ENCODE measurements around the gene FCAMR. TPM values are rescaled to one million over a fixed set of nuclear protein-coding genes. Genes with fewer than 3 reads are reported as not detected.

The FCAMR gene
- total RNA-seq, 1 donor from 2014 or later: not detected

- Mint-ChIP-seq H3K4me3 (ENCODE audit: low read depth) (no peak overlapping the region), H3K4me1 (ENCODE audit: low read depth) (peaks cover 36% of the 10 kb centered on the region), H3K9me3 (no peaks in the 10 kb centered on the region), H3K27me3 (ENCODE audit: low read depth) (no peaks in the 10 kb centered on the region), H3K27ac (no peak overlapping the region), H3K36me3 (ENCODE audit: low read depth) (no peaks in the 10 kb centered on the region)
- no peak for DNase-seq (ENCODE audit: low spot score)
- intact Hi-C loops (cut with micrococcal nuclease): no loop called here
Measured at GRCh38 chr1:206963119-206963712, 7.0 kb downstream of the FCAMR start.

GRCh38 chr1:206962272-206962671 lies 8.0 kb downstream of the FCAMR start:
- H3K27ac Mint-ChIP-seq: no peak overlapping the region
- no peaks in the 10 kb centered on the region for H3K36me3 Mint-ChIP-seq (ENCODE audit: low read depth)
- H3K27me3 Mint-ChIP-seq (ENCODE audit: low read depth): no peaks in the 10 kb centered on the region
- H3K4me3 Mint-ChIP-seq (ENCODE audit: low read depth): no peak overlapping the region
- intact Hi-C loops (cut with micrococcal nuclease): no loop called here
- H3K9me3 Mint-ChIP-seq: no peaks in the 10 kb centered on the region
- no peak for DNase-seq (ENCODE audit: low spot score)
- peaks cover 26% of the 10 kb centered on the region for H3K4me1 Mint-ChIP-seq (ENCODE audit: low read depth)

GRCh38 chr1:206961668-206962067 lies 8.6 kb downstream of the FCAMR start:
- intact Hi-C loops (cut with micrococcal nuclease): no loop called here
- no peaks in the 10 kb centered on the region for H3K36me3 Mint-ChIP-seq (ENCODE audit: low read depth)

DNA sequence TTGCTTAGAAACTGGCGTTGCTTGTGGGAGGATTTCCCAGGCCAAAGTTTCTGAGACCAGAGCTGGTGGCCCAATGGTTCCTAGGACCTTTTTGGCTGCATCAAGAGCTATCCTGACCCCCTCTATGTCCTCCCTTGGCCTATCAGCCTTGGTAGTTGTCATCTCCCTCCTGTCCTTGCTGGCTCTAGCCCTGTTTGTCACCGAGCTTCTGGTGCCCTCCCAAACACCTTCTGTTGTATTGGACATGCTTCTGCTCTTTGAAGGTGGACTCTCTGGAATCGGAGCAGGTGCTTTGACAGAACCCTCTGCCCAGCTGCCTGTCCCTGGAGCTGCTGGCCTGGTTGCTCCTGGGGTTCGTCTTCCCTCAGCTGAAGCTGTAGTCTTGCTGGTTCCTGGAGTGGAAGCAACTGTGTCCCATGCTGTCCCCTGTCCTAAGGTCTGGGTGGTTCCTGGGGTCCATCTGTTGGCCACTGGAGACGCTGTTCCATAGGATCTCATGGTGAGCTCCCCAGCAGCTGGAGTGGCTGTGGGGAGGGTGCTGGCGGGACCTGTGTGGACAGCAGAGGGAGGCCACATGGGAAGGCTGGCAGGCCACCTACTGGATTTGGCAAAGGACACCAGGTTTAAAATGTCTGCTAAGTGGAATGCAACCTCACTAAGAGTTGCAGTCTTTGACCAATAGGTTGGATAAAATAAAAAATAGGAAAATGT lies 9.4 kb downstream of the FCAMR start:
- H3K4me1 Mint-ChIP-seq (ENCODE audit: low read depth): peaks cover 19% of the 10 kb centered on the region
- no peak for DNase-seq (ENCODE audit: low spot score)
- intact Hi-C loops (cut with micrococcal nuclease): no loop called here
- no peaks in the 10 kb centered on the region for H3K9me3 Mint-ChIP-seq
- no peaks in the 10 kb centered on the region for H3K36me3 Mint-ChIP-seq (ENCODE audit: low read depth)
- no peaks in the 10 kb centered on the region for H3K27me3 Mint-ChIP-seq (ENCODE audit: low read depth)
- no peak overlapping the region for H3K27ac Mint-ChIP-seq
- H3K4me3 Mint-ChIP-seq (ENCODE audit: low read depth): no peak overlapping the region

More at GRCh38 chr1:206961668-206962067, 8.6 kb downstream of the FCAMR start:
- H3K27me3 Mint-ChIP-seq (ENCODE audit: low read depth): no peaks in the 10 kb centered on the region
- no peak for DNase-seq (ENCODE audit: low spot score)
- no peak overlapping the region for H3K4me3 Mint-ChIP-seq (ENCODE audit: low read depth)
- H3K27ac Mint-ChIP-seq: no peak overlapping the region
- no peaks in the 10 kb centered on the region for H3K9me3 Mint-ChIP-seq
- H3K4me1 Mint-ChIP-seq (ENCODE audit: low read depth): peaks cover 20% of the 10 kb centered on the region

DNA sequence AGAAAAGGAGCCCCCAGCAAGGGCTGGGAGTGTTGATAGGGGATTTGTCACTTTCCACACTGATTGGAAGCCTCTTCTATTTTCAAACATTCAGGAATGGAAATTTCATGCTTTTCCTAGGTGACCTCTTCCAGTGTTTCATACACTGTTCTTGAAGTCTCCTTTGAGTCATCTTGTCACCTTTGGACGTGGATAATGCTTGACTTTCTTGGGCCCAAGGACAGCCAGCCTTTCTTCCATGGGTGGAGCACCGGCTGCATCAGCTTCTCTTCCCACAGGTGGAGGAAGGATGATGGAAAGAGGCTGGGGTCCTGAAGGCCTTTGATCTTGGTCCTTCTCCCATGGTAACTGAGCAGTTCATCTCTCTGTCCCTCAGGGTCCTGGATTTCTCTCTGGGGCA lies 12.1 kb downstream of the FCAMR start:
- DNase-seq (ENCODE audit: low spot score): no peak
- intact Hi-C loops (cut with micrococcal nuclease): no loop called here

GRCh38 chr1:206957639-206958038 lies 12.6 kb downstream of the FCAMR start:
- DNase-seq (ENCODE audit: low spot score): no peak
- H3K4me1 Mint-ChIP-seq (ENCODE audit: low read depth): peaks cover 22% of the 10 kb centered on the region
- no peaks in the 10 kb centered on the region for H3K27me3 Mint-ChIP-seq (ENCODE audit: low read depth)
- no peaks in the 10 kb centered on the region for H3K9me3 Mint-ChIP-seq
- H3K27ac Mint-ChIP-seq: no peak overlapping the region
- intact Hi-C loops (cut with micrococcal nuclease): no loop called here
- no peak overlapping the region for H3K4me3 Mint-ChIP-seq (ENCODE audit: low read depth)
- H3K36me3 Mint-ChIP-seq (ENCODE audit: low read depth): no peaks in the 10 kb centered on the region

More for the DNA sequence above, 12.1 kb downstream of the FCAMR start:
- Mint-ChIP-seq H3K4me1 (ENCODE audit: low read depth) (peaks cover 27% of the 10 kb centered on the region), H3K27me3 (ENCODE audit: low read depth) (no peaks in the 10 kb centered on the region), H3K36me3 (ENCODE audit: low read depth) (no peaks in the 10 kb centered on the region), H3K9me3 (no peaks in the 10 kb centered on the region), H3K27ac (no peak overlapping the region), H3K4me3 (ENCODE audit: low read depth) (no peak overlapping the region)

DNA sequence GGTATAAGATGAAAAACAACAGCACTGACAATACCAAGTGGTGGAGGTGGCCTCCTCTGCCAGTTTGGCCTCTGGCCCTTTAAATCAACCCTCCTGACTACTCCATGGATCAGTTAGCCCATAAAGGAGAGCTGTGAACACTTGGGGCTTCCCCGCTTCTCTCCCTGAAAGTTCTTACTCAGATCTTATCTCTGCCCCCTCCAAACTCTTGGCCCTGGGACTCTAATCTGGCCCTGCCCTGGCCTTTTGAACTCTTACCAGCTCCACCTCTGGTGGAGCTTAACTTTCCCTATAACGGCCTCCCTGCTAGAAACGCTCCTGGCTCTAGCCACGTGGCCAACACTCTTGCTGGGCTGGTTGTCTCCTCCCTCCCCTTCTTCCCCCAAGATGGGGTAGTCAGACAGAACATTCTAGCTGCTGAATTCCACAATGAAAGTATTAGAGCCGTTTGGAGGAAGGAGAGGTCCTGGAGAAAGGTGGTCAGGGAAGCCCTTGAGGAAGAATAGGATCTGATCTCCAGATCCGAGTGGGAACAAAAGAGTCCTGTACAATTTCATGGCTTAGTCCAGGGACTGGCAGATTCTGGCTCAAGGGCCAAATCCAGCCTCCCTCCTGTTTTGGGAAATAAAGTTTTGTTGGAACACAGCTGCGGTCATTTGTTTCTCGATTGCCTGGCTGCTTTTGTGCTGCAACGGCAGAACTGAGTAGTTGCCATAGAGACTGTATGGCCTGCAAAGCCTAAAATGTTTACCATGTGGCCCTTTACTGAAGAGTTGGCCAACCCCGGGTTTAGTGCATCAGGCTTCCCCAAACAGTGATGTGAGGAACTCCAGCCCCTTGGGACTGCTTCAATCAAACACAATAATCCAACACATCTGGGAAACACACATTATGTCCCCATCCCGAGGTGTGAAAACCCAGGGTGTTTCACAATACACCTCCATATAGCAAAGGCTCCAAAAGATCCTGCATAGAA lies 14.5 kb downstream of the FCAMR start:
- DNase-seq (ENCODE audit: low spot score): no peak

GRCh38 chr1:206954459-206955342 lies 15.6 kb downstream of the FCAMR start:
- Mint-ChIP-seq H3K27me3 (ENCODE audit: low read depth) (no peaks in the 10 kb centered on the region), H3K27ac (no peak overlapping the region), H3K9me3 (no peaks in the 10 kb centered on the region), H3K4me1 (ENCODE audit: low read depth) (peaks cover 12% of the 10 kb centered on the region), H3K36me3 (ENCODE audit: low read depth) (no peaks in the 10 kb centered on the region), H3K4me3 (ENCODE audit: low read depth) (no peak overlapping the region)
- intact Hi-C loops (cut with micrococcal nuclease): no loop called here
- DNase-seq (ENCODE audit: low spot score): no peak

More for the DNA sequence above, 14.5 kb downstream of the FCAMR start:
- no peaks in the 10 kb centered on the region for H3K9me3 Mint-ChIP-seq
- intact Hi-C loops (cut with micrococcal nuclease): no loop called here
- no peak overlapping the region for H3K4me3 Mint-ChIP-seq (ENCODE audit: low read depth)
- no peaks in the 10 kb centered on the region for H3K36me3 Mint-ChIP-seq (ENCODE audit: low read depth)
- no peak overlapping the region for H3K27ac Mint-ChIP-seq
- H3K4me1 Mint-ChIP-seq (ENCODE audit: low read depth): peaks cover 12% of the 10 kb centered on the region
- no peaks in the 10 kb centered on the region for H3K27me3 Mint-ChIP-seq (ENCODE audit: low read depth)

GRCh38 chr1:206953626-206954025 lies 16.6 kb downstream of the FCAMR start:
- no peaks in the 10 kb centered on the region for H3K9me3 Mint-ChIP-seq
- no peak overlapping the region for H3K27ac Mint-ChIP-seq
- H3K4me1 Mint-ChIP-seq (ENCODE audit: low read depth): peaks cover 12% of the 10 kb centered on the region
- no peaks in the 10 kb centered on the region for H3K36me3 Mint-ChIP-seq (ENCODE audit: low read depth)
- H3K27me3 Mint-ChIP-seq (ENCODE audit: low read depth): peaks cover 4% of the 10 kb centered on the region
- DNase-seq (ENCODE audit: low spot score): no peak
- H3K4me3 Mint-ChIP-seq (ENCODE audit: low read depth): no peak overlapping the region
- intact Hi-C loops (cut with micrococcal nuclease): no loop called here

DNA sequence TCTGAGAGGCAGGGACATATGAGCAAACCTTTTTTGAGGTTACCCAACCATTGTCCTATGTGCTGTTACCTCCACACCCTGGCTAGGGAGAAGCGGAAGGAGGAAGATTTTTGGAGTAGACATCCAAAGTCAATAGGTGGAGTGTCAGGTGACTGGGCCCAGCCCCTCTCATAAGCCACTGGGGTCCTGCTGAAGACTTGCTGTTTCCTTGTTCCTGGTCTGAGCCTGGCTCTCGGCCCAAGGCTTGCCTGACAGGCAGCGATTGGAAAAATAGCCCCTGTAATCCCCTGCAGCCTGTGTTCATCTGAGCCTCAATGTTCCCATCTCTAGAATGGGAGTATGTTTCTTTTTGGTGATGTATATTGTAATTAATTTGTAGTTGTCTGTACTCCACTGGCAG lies 17.1 kb downstream of the FCAMR start:
- intact Hi-C loops (cut with micrococcal nuclease): no loop called here
- Mint-ChIP-seq H3K4me1 (ENCODE audit: low read depth) (peaks cover 12% of the 10 kb centered on the region), H3K4me3 (ENCODE audit: low read depth) (no peak overlapping the region), H3K27me3 (ENCODE audit: low read depth) (peaks cover 6% of the 10 kb centered on the region), H3K36me3 (ENCODE audit: low read depth) (no peaks in the 10 kb centered on the region), H3K9me3 (no peaks in the 10 kb centered on the region), H3K27ac (no peak overlapping the region)
- DNase-seq (ENCODE audit: low spot score): no peak

GRCh38 chr1:206952171-206952570 lies 18.1 kb downstream of the FCAMR start:
- Mint-ChIP-seq H3K27ac (no peak overlapping the region), H3K4me3 (ENCODE audit: low read depth) (no peak overlapping the region), H3K4me1 (ENCODE audit: low read depth) (peaks cover 12% of the 10 kb centered on the region), H3K9me3 (no peaks in the 10 kb centered on the region), H3K27me3 (ENCODE audit: low read depth) (peaks cover 9% of the 10 kb centered on the region), H3K36me3 (ENCODE audit: low read depth) (no peaks in the 10 kb centered on the region)
- DNase-seq (ENCODE audit: low spot score): no peak
- intact Hi-C loops (cut with micrococcal nuclease): no loop called here
